T-helper 1 cell (primary cell): ENCODE results near the gene KIF22.

Experiments used
- DNase-seq, 5 donors: peaks; one replicate each; pipeline ENCODE4 v3.0.0-alpha.2; 2012 to 2020

KIF22 gene

GRCh38 chr16:29843931-29844330 lies 53.4 kb downstream of the KIF22 start:
- DNase-seq: no peak

GRCh38 chr16:29844575-29845331 lies 54.2 kb downstream of the KIF22 start:
- DNase-seq: no peak

- DNase-seq: no peak
These were observed 55.1 kb downstream of the KIF22 start for GRCh38 chr16:29845656-29846055.

- DNase-seq: peak; percentile 54 to 79 (median 74)
These were observed 58.1 kb downstream of the KIF22 start for GRCh38 chr16:29848420-29849297.

- no peak for DNase-seq
These were observed 59.0 kb downstream of the KIF22 start for GRCh38 chr16:29849505-29849904.

- no peak for DNase-seq
These were observed 60.4 kb downstream of the KIF22 start for GRCh38 chr16:29850998-29851397.

- DNase-seq: no peak
These were observed 62.1 kb downstream of the KIF22 start for GRCh38 chr16:29852654-29853053.

- no peak for DNase-seq
These were observed 64.1 kb downstream of the KIF22 start for GRCh38 chr16:29854520-29855100.
